Measurements from ENCODE around the gene ASIC4. TPM values are rescaled to one million over a fixed set of nuclear protein-coding genes. Genes with fewer than 3 reads are reported as not detected.

Gene ASIC4
- total and polyA plus RNA-seq, 2 experiments from 2014 or later, result not detected

GRCh38 chr2:219508971-219509779 is 5.1 kb upstream of the ASIC4 start:
- Histone ChIP-seq H4K20me1 (ENCODE audit: insufficient read depth, poor library complexity, severe bottlenecking) (no peaks in the 10 kb centered on the region), H3K4me2 (peak overlapping the region; percentile 90), H3K27ac (no peak overlapping the region), H3K4me1 (ENCODE audit: insufficient read depth) (peaks cover 33% of the 10 kb centered on the region), H3K4me3 (no peak overlapping the region), H3K36me3 (replicated peaks; ENCODE audit: insufficient read depth, low read depth) (no peaks in the 10 kb centered on the region), H3K9me2 (replicated peaks; ENCODE audit: insufficient read depth) (no peaks in the 10 kb centered on the region), H3K27me3 (peaks cover 23% of the 10 kb centered on the region), H3K9me3 (ENCODE audit: low read depth) (no peaks in the 10 kb centered on the region), H3K79me2 (no peaks in the 10 kb centered on the region), H2AFZ (no peak overlapping the region)
- 4% methylated on average over 4 of the region's 14 CpGs for WGBS (ENCODE audit: low lambda C conversion rate, missing lambda C conversion rate)
- TF ChIP-seq, protein P1, sequence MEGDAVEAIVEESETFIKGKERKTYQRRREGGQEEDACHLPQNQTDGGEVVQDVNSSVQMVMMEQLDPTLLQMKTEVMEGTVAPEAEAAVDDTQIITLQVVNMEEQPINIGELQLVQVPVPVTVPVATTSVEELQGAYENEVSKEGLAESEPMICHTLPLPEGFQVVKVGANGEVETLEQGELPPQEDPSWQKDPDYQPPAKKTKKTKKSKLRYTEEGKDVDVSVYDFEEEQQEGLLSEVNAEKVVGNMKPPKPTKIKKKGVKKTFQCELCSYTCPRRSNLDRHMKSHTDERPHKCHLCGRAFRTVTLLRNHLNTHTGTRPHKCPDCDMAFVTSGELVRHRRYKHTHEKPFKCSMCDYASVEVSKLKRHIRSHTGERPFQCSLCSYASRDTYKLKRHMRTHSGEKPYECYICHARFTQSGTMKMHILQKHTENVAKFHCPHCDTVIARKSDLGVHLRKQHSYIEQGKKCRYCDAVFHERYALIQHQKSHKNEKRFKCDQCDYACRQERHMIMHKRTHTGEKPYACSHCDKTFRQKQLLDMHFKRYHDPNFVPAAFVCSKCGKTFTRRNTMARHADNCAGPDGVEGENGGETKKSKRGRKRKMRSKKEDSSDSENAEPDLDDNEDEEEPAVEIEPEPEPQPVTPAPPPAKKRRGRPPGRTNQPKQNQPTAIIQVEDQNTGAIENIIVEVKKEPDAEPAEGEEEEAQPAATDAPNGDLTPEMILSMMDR (IDR thresholded peaks at IDR 0.05; ENCODE audit: poor library complexity), result no peak
- TF ChIP-seq EZH2phosphoT487 (IDR thresholded peaks at IDR 0.05; ENCODE audit: low read depth, severe bottlenecking, unreplicated experiment) (no peak), EZH2 (IDR thresholded peaks at IDR 0.05; ENCODE audit: borderline replicate concordance) (no peak)
- DNase-seq (ENCODE audit: low spot score), result no peak

- TF ChIP-seq EZH2 (IDR thresholded peaks at IDR 0.05; ENCODE audit: borderline replicate concordance) (no peak), EZH2phosphoT487 (IDR thresholded peaks at IDR 0.05; ENCODE audit: low read depth, severe bottlenecking, unreplicated experiment) (no peak)
- TF ChIP-seq, protein P1 (IDR thresholded peaks at IDR 0.05; ENCODE audit: poor library complexity), result peak; percentile 68
- peak overlapping the region; percentile 90 for H3K4me2 ChIP-seq
These were observed 4.3 kb upstream of the ASIC4 start for GRCh38 chr2:219509780-219510511.

GRCh38 chr2:219510512-219511135 is 3.7 kb upstream of the ASIC4 start:
- 41% methylated on average over 12 of the region's 22 CpGs for WGBS (ENCODE audit: low lambda C conversion rate, missing lambda C conversion rate)
- H3K9me2 ChIP-seq (replicated peaks; ENCODE audit: insufficient read depth), result no peaks in the 10 kb centered on the region
- no peaks in the 10 kb centered on the region for H3K36me3 ChIP-seq (replicated peaks; ENCODE audit: insufficient read depth, low read depth)
- no peaks in the 10 kb centered on the region for H3K9me3 ChIP-seq (ENCODE audit: low read depth)
- peaks cover 38% of the 10 kb centered on the region for H3K27me3 ChIP-seq
- H3K4me1 ChIP-seq (ENCODE audit: insufficient read depth), result peaks cover 33% of the 10 kb centered on the region
- DNase-seq (ENCODE audit: low spot score), result no peak
- peak overlapping the region; percentile 90 for H3K4me2 ChIP-seq
- no peak overlapping the region for H3K27ac ChIP-seq
- no peak overlapping the region for H3K4me3 ChIP-seq
- H4K20me1 ChIP-seq (ENCODE audit: insufficient read depth, poor library complexity, severe bottlenecking), result no peaks in the 10 kb centered on the region
- no peak overlapping the region for H2AFZ ChIP-seq
- H3K79me2 ChIP-seq, result no peaks in the 10 kb centered on the region
- TF ChIP-seq, protein P1 (IDR thresholded peaks at IDR 0.05; ENCODE audit: poor library complexity), result no peak
- TF ChIP-seq EZH2phosphoT487 (IDR thresholded peaks at IDR 0.05; ENCODE audit: low read depth, severe bottlenecking, unreplicated experiment) (no peak), EZH2 (IDR thresholded peaks at IDR 0.05; ENCODE audit: borderline replicate concordance) (no peak)

More at GRCh38 chr2:219509780-219510511, 4.3 kb upstream of the ASIC4 start:
- Histone ChIP-seq H3K27me3 (peaks cover 31% of the 10 kb centered on the region), H3K4me3 (peak overlapping the region; percentile 24), H3K27ac (no peak overlapping the region), H3K9me3 (ENCODE audit: low read depth) (no peaks in the 10 kb centered on the region), H3K9me2 (replicated peaks; ENCODE audit: insufficient read depth) (no peaks in the 10 kb centered on the region), H2AFZ (no peak overlapping the region), H4K20me1 (ENCODE audit: insufficient read depth, poor library complexity, severe bottlenecking) (no peaks in the 10 kb centered on the region), H3K79me2 (no peaks in the 10 kb centered on the region), H3K36me3 (replicated peaks; ENCODE audit: insufficient read depth, low read depth) (no peaks in the 10 kb centered on the region), H3K4me1 (ENCODE audit: insufficient read depth) (peaks cover 33% of the 10 kb centered on the region)
- WGBS (ENCODE audit: low lambda C conversion rate, missing lambda C conversion rate), result 7% methylated on average over 21 of the region's 26 CpGs
- DNase-seq (ENCODE audit: low spot score), result peak; percentile 82

Data from hepatocyte (in vitro differentiated cells).